Middle frontal gyrus (tissue), 1 donor: ENCODE results near the gene USP17L13.
"Not testable (repeated sequence)": the region's sequence is repeated elsewhere in the genome, so short reads cannot be mapped to it uniquely, and the experiment has no call there.

Experiments used
- DNase-seq: peaks from one replicate; pipeline ENCODE4 v3.0.0-alpha.2; 2015; ENCODE audit warnings: low spot score; ENCODE audit errors: extremely low spot score

The USP17L13 gene, protein sequence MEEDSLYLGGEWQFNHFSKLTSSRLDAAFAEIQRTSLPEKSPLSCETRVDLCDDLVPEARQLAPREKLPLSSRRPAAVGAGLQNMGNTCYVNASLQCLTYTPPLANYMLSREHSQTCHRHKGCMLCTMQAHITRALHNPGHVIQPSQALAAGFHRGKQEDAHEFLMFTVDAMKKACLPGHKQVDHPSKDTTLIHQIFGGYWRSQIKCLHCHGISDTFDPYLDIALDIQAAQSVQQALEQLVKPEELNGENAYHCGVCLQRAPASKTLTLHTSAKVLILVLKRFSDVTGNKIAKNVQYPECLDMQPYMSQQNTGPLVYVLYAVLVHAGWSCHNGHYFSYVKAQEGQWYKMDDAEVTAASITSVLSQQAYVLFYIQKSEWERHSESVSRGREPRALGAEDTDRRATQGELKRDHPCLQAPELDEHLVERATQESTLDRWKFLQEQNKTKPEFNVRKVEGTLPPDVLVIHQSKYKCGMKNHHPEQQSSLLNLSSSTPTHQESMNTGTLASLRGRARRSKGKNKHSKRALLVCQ

DNA sequence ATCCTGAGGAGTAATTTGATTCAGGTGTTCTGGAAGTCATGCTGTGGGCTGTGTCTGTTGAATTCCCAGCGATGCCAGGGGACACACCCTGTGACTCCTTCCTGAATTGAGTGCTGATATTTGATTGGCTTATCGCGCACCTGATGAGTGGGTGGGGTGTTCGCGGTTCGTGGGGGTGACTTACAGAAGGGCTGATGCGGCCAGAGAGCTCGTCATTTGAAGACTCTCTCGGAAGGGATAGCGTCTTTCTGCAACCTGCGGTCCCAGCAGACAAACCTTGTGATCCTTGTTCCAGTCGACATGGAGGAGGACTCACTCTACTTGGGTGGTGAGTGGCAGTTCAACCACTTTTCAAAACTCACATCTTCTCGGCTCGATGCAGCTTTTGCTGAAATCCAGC lies at the start of gene USP17L13:
USP17L13 (plus strand) TSS at position 301 of the 400 bp plus-strand sequence; CDS start at position 301, 0 bp downstream.
- DNase-seq, result not testable (repeated sequence)

DNA sequence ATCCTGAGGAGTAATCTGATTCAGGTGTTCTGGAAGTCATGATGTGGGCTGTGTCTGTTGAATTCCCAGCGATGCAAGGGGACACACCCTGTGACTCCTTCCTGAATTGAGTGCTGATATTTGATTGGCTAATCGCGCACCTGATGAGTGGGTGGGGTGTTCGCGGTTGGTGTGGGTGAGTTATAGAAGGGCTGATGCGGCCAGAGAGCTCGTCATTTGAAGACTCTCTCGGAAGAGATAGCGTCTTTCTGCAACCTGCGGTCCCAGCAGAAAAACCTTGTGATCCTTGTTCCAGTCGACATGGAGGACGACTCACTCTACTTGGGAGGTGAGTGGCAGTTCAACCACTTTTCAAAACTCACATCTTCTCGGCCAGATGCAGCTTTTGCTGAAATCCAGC lies 14.3 kb upstream of the USP17L13 start, which contains the start of gene USP17L10:
USP17L10 (plus strand) TSS at position 301 of the 400 bp plus-strand sequence; CDS start at position 301, 0 bp downstream.
- DNase-seq, result not testable (repeated sequence)

DNA sequence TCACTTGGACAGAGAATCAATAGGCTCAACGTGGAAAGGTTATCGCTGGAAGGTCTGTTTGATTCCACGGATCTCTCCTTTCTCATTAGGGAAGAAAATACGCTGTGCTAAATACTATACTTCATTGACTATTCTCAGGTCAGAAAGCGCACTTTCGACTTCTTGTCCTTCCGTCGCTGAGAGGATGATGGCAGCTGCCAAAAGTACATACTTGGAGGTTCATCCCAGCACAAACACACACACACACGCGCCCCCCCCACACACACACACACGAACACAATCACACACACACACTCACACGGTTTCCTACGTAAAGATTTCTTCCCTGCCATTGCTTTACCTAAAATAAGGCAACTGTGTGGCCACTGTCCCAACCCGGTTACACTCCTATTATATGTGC lies 10.0 kb upstream of the USP17L13 start:
- not testable (repeated sequence) for DNase-seq

DNA sequence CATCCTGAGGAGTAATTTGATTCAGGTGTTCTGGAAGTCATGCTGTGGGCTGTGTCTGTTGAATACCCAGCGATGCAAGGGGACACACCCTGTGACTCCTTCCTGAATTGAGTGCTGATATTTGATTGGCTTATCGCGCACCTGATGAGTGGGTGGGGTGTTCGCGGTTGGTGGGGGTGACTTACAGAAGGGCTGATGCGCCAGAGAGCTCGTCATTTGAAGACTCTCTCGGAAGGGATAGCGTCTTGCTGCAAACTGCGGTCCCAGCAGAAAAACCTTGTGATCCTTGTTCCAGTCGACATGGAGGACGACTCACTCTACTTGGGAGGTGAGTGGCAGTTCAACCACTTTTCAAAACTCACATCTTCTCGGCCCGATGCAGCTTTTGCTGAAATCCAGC lies 9.6 kb upstream of the USP17L13 start, which contains the start of gene USP17L11:
USP17L11 (plus strand) TSS at position 301 of the 400 bp plus-strand sequence; CDS start at position 301, 0 bp downstream.
- not testable (repeated sequence) for DNase-seq

DNA sequence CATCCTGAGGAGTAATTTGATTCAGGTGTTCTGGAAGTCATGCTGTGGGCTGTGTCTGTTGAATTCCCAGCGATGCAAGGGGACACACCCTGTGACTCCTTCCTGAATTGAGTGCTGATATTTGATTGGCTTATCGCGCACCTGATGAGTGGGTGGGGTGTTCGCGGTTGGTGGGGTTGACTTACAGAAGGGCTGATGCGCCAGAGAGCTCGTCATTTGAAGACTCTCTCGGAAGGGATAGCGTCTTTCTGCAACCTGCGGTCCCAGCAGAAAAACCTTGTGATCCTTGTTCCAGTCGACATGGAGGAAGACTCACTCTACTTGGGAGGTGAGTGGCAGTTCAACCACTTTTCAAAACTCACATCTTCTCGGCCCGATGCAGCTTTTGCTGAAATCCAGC lies 4.8 kb upstream of the USP17L13 start, which contains the start of gene USP17L12:
USP17L12 (plus strand) TSS at position 301 of the 400 bp plus-strand sequence; CDS start at position 301, 0 bp downstream.
- DNase-seq, result not testable (repeated sequence)

DNA sequence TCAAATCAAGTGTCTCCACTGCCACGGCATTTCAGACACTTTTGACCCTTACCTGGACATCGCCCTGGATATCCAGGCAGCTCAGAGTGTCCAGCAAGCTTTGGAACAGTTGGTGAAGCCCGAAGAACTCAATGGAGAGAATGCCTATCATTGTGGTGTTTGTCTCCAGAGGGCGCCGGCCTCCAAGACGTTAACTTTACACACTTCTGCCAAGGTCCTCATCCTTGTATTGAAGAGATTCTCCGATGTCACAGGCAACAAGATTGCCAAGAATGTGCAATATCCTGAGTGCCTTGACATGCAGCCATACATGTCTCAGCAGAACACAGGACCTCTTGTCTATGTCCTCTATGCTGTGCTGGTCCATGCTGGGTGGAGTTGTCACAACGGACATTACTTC lies 5.6 kb downstream of the USP17L13 start:
- DNase-seq, result not testable (repeated sequence)

DNA sequence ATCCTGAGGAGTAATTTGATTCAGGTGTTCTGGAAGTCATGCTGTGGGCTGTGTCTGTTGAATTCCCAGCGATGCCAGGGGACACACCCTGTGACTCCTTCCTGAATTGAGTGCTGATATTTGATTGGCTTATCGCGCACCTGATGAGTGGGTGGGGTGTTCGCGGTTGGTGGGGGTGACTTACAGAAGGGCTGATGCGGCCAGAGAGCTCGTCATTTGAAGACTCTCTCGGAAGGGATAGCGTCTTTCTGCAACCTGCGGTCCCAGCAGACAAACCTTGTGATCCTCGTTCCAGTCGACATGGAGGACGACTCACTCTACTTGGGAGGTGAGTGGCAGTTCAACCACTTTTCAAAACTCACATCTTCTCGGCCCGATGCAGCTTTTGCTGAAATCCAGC lies 9.4 kb downstream of the USP17L13 start, which contains the start of gene USP17L15:
USP17L15 (plus strand) TSS at position 301 of the 400 bp plus-strand sequence; CDS start at position 301, 0 bp downstream.
- not testable (repeated sequence) for DNase-seq

DNA sequence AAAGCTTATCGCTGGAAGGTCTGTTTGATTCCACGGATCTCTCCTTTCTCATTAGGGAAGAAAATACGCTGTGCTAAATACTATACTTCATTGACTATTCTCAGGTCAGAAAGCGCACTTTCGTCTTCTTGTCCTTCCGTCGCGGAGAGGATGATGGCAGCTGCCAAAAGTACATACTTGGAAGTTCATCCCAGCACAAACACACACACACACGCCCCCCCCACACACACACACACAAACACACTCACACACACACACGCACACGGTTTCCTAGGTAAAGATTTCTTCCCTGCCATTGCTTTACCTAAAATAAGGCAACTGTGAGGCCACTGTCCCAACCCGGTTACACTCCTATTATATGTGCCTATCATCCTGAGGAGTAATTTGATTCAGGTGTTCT lies 13.8 kb downstream of the USP17L13 start:
- DNase-seq, result not testable (repeated sequence)

DNA sequence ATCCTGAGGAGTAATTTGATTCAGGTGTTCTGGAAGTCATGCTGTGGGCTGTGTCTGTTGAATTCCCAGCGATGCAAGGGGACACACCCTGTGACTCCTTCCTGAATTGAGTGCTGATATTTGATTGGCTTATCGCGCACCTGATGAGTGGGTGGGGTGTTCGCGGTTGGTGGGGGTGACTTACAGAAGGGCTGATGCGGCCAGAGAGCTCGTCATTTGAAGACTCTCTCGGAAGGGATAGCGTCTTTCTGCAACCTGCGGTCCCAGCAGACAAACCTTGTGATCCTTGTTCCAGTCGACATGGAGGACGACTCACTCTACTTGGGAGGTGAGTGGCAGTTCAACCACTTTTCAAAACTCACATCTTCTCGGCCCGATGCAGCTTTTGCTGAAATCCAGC lies 18.9 kb downstream of the USP17L13 start, which contains the start of gene USP17L17:
USP17L17 (plus strand) TSS at position 301 of the 400 bp plus-strand sequence; CDS start at position 301, 0 bp downstream.
- DNase-seq, result not testable (repeated sequence)

DNA sequence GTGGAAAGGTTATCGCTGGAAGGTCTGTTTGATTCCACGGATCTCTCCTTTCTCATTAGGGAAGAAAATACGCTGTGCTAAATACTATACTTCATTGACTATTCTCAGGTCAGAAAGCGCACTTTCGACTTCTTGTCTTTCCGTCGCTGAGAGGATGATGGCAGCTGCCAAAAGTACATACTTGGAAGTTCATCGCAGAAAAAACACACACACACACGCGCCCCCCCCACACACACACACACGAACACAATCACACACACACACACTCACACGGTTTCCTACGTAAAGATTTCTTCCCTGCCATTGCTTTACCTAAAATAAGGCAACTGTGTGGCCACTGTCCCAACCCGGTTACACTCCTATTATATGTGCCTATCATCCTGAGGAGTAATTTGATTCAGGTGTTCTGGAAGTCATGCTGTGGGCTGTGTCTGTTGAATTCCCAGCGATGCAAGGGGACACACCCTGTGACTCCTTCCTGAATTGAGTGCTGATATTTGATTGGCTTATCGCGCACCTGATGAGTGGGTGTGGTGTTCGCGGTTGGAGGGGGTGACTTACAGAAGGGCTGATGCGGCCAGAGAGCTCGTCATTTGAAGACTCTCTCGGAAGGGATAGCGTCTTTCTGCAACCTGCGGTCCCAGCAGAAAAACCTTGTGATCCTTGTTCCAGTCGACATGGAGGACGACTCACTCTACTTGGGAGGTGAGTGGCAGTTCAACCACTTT lies 23.4 kb downstream of the USP17L13 start, which contains the start of gene USP17L18:
USP17L18 (plus strand) TSS at position 678 of the 728 bp plus-strand sequence; CDS start at position 678, 0 bp downstream.
- not testable (repeated sequence) for DNase-seq

DNA sequence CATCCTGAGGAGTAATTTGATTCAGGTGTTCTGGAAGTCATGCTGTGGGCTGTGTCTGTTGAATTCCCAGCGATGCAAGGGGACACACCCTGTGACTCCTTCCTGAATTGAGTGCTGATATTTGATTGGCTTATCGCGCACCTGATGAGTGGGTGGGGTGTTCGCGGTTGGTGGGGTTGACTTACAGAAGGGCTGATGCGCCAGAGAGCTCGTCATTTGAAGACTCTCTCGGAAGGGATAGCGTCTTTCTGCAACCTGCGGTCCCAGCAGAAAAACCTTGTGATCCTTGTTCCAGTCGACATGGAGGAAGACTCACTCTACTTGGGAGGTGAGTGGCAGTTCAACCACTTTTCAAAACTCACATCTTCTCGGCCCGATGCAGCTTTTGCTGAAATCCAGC lies 28.4 kb downstream of the USP17L13 start, which contains the start of gene USP17L19:
USP17L19 (plus strand) TSS at position 301 of the 400 bp plus-strand sequence; CDS start at position 301, 0 bp downstream.
- DNase-seq, result not testable (repeated sequence)

DNA sequence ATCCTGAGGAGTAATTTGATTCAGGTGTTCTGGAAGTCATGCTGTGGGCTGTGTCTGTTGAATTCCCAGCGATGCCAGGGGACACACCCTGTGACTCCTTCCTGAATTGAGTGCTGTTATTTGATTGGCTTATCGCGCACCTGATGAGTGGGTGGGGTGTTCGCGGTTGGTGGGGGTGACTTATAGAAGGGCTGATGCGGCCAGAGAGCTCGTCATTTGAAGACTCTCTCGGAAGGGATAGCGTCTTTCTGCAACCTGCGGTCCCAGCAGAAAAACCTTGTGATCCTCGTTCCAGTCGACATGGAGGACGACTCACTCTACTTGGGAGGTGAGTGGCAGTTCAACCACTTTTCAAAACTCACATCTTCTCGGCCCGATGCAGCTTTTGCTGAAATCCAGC lies 33.1 kb downstream of the USP17L13 start, which contains the start of gene USP17L20:
USP17L20 (plus strand) TSS at position 301 of the 400 bp plus-strand sequence; CDS start at position 301, 0 bp downstream.
- DNase-seq, result not testable (repeated sequence)

DNA sequence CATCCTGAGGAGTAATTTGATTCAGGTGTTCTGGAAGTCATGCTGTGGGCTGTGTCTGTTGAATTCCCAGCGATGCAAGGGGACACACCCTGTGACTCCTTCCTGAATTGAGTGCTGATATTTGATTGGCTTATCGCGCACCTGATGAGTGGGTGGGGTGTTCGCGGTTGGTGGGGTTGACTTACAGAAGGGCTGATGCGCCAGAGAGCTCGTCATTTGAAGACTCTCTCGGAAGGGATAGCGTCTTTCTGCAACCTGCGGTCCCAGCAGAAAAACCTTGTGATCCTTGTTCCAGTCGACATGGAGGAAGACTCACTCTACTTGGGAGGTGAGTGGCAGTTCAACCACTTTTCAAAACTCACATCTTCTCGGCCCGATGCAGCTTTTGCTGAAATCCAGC lies 37.9 kb downstream of the USP17L13 start, which contains the start of gene USP17L21:
USP17L21 (plus strand) TSS at position 301 of the 400 bp plus-strand sequence; CDS start at position 301, 0 bp downstream.
- not testable (repeated sequence) for DNase-seq

DNA sequence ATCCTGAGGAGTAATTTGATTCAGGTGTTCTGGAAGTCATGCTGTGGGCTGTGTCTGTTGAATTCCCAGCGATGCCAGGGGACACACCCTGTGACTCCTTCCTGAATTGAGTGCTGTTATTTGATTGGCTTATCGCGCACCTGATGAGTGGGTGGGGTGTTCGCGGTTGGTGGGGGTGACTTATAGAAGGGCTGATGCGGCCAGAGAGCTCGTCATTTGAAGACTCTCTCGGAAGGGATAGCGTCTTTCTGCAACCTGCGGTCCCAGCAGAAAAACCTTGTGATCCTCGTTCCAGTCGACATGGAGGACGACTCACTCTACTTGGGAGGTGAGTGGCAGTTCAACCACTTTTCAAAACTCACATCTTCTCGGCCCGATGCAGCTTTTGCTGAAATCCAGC lies 42.6 kb downstream of the USP17L13 start, which contains the start of gene USP17L22:
USP17L22 (plus strand) TSS at position 301 of the 400 bp plus-strand sequence; CDS start at position 301, 0 bp downstream.
- DNase-seq, result not testable (repeated sequence)

DNA sequence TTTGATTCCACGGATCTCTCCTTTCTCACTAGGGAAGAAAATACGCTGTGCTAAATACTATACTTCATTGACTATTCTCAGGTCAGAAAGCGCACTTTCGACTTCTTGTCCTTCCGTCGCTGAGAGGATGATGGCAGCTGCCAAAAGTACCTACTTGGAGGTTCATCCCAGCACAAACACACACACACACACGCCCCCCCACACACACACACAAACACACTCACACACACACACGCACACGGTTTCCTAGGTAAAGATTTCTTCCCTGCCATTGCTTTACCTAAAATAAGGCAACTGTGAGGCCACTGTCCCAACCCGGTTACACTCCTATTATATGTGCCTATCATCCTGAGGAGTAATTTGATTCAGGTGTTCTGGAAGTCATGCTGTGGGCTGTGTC lies 47.0 kb downstream of the USP17L13 start:
- not testable (repeated sequence) for DNase-seq
